H9 (cell line): ENCODE data around the gene MAST4. TPM values are rescaled to one million over a fixed set of nuclear protein-coding genes. Genes with fewer than 3 reads are reported as not detected.

ENCODE experiments used
- DNase-seq: peaks from one replicate; pipeline ENCODE4 v3.0.0-alpha.2; 2017
- H2AFZ ChIP-seq: one replicate; pipeline ENCODE4 v1.6.1; 2013; ENCODE audit warnings: mild to moderate bottlenecking, low read length, control low read depth, moderate library complexity
- H2AK5ac ChIP-seq: 2 replicates; pipeline ENCODE4 v1.6.1; 2013; ENCODE audit warnings: low read length, control low read depth, mixed read lengths; ENCODE audit not compliant: insufficient read length
- H2BK120ac ChIP-seq: one replicate; pipeline ENCODE4 v1.6.1; 2013; ENCODE audit warnings: low read depth, mild to moderate bottlenecking, low read length, control low read depth, inconsistent platforms; ENCODE audit not compliant: poor library complexity, severe bottlenecking
- H2BK12ac ChIP-seq: 2 replicates; pipeline ENCODE4 v1.6.1; 2013; ENCODE audit warnings: low read length, control low read depth, mixed read lengths, low read depth; ENCODE audit not compliant: insufficient read length
- H2BK15ac ChIP-seq: 2 replicates; pipeline ENCODE4 v1.6.1; 2013; ENCODE audit warnings: low read depth, low read length, control low read depth
- H2BK20ac ChIP-seq: one replicate; pipeline ENCODE4 v1.6.1; 2013; ENCODE audit warnings: low read depth, mild to moderate bottlenecking, low read length, control low read depth, inconsistent platforms; ENCODE audit not compliant: poor library complexity, severe bottlenecking
- H2BK5ac ChIP-seq: 2 replicates; pipeline ENCODE4 v1.6.1; 2013; ENCODE audit warnings: low read length, control low read depth, mixed read lengths; ENCODE audit not compliant: insufficient read length
- H3K14ac ChIP-seq: 2 replicates; pipeline ENCODE4 v1.6.1; 2013; ENCODE audit warnings: low read length, control low read depth; ENCODE audit not compliant: insufficient read depth
- H3K18ac ChIP-seq: 2 replicates; pipeline ENCODE4 v1.6.1; 2013; ENCODE audit warnings: low read depth, mild to moderate bottlenecking, mixed read lengths, low read length, control low read depth; ENCODE audit not compliant: insufficient read length
- H3K23ac ChIP-seq: 2 replicates; pipeline ENCODE4 v1.6.1; 2013; ENCODE audit warnings: low read length, control low read depth, mixed read lengths, low read depth; ENCODE audit not compliant: insufficient read length
- H3K23me2 ChIP-seq: 2 replicates; pipeline ENCODE4 v1.6.1; 2013; ENCODE audit warnings: low read depth, mild to moderate bottlenecking, mixed read lengths, low read length, control low read depth; ENCODE audit not compliant: insufficient read length, poor library complexity, severe bottlenecking
- H3K27ac ChIP-seq: 2 replicates; pipeline ENCODE4 v1.5.1; 2013; ENCODE audit warnings: low read length, control low read depth, mixed read lengths, low read depth; ENCODE audit not compliant: insufficient read length
- H3K27me3 ChIP-seq: 2 replicates; pipeline ENCODE4 v1.6.1; 2013; ENCODE audit warnings: low read length, control low read depth, inconsistent platforms; ENCODE audit not compliant: insufficient read depth
- H3K4ac ChIP-seq: 2 replicates; pipeline ENCODE4 v1.6.1; 2013; ENCODE audit warnings: low read depth, mild to moderate bottlenecking, control low read depth, inconsistent platforms, low read length, moderate library complexity
- H3K4me1 ChIP-seq: 2 replicates; pipeline ENCODE4 v1.6.1; 2013; ENCODE audit warnings: low read length, control low read depth, inconsistent platforms; ENCODE audit not compliant: insufficient read depth
- H3K4me2 ChIP-seq: 2 replicates; pipeline ENCODE4 v1.6.1; 2013; ENCODE audit warnings: low read length, control low read depth, mixed read lengths; ENCODE audit not compliant: insufficient read length, insufficient read depth
- H3K56ac ChIP-seq: 2 replicates; pipeline ENCODE4 v1.6.1; 2013; ENCODE audit warnings: low read depth, mild to moderate bottlenecking, mixed read lengths, low read length, control low read depth; ENCODE audit not compliant: insufficient read length
- H3K79me1 ChIP-seq: 2 replicates; pipeline ENCODE4 v1.6.1; 2013; ENCODE audit warnings: low read depth, mild to moderate bottlenecking, moderate library complexity, low read length, control low read depth, inconsistent platforms; ENCODE audit not compliant: insufficient read depth, poor library complexity, severe bottlenecking
- H3K79me2 ChIP-seq: 2 replicates; pipeline ENCODE4 v1.6.1; 2013; ENCODE audit warnings: low read length, control low read depth, inconsistent platforms; ENCODE audit not compliant: insufficient read depth
- H3K9ac ChIP-seq: 2 replicates; pipeline ENCODE4 v1.6.1; 2013; ENCODE audit warnings: low read length, control low read depth, mixed read lengths; ENCODE audit not compliant: insufficient read length; ENCODE audit errors: extremely low read depth
- H3K9me3 ChIP-seq: one replicate; pipeline ENCODE4 v1.6.1; 2013; ENCODE audit warnings: low read depth, low read length, inconsistent platforms; ENCODE audit not compliant: control insufficient read depth
- H3T11ph ChIP-seq: one replicate; pipeline ENCODE4 v1.6.1; 2013; ENCODE audit warnings: mild to moderate bottlenecking, low read length, control low read depth, inconsistent platforms
- H4K20me1 ChIP-seq: one replicate; pipeline ENCODE4 v1.6.1; 2013; ENCODE audit not compliant: control insufficient read depth, insufficient read length, insufficient read depth
- H4K5ac ChIP-seq: 2 replicates; pipeline ENCODE4 v1.6.1; 2013; ENCODE audit warnings: low read depth, mild to moderate bottlenecking, mixed read lengths, low read length, control low read depth; ENCODE audit not compliant: insufficient read length
- H4K8ac ChIP-seq: replicated peaks from 2 replicates; pipeline ENCODE4 v1.6.1; 2013; ENCODE audit warnings: low read length, control low read depth, mixed read lengths, low read depth; ENCODE audit not compliant: insufficient read length
- H4K91ac ChIP-seq: 2 replicates; pipeline ENCODE4 v1.6.1; 2013; ENCODE audit warnings: low read depth, mild to moderate bottlenecking, moderate library complexity, mixed read lengths, low read length, control low read depth; ENCODE audit not compliant: insufficient read length
- H3K27ac Mint-ChIP-seq, 3 experiments: 2 replicates in 2 of 3; 3 replicates in 1 of 3; pipeline ENCODE4 v1.8.0; 2020 to 2021; ENCODE audit warnings: mixed read lengths in 3 of 3, mild to moderate bottlenecking in 1 of 3, moderate library complexity in 1 of 3
- H3K27me3 Mint-ChIP-seq: 2 replicates; pipeline ENCODE4 v1.8.0; 2021; ENCODE audit warnings: low read depth, mild to moderate bottlenecking, moderate library complexity, mixed read lengths
- H3K36me3 Mint-ChIP-seq, 3 experiments: 2 replicates in 2 of 3; 3 replicates in 1 of 3; pipeline ENCODE4 v1.8.0; 2020 to 2021; ENCODE audit warnings: low read depth in 3 of 3, mixed read lengths in 3 of 3; ENCODE audit not compliant: insufficient read depth in 1 of 3
- H3K4me1 Mint-ChIP-seq, 2 experiments: 2 replicates each; pipeline ENCODE4 v1.8.0; 2020; ENCODE audit warnings: mixed read lengths in 2 of 2
- H3K4me3 Mint-ChIP-seq, 2 experiments: 2 replicates in 1 of 2; 3 replicates in 1 of 2; pipeline ENCODE4 v1.8.0; 2020 to 2021; ENCODE audit warnings: mild to moderate bottlenecking in 2 of 2, mixed read lengths in 2 of 2, moderate library complexity in 1 of 2
- H3K9me3 Mint-ChIP-seq, 2 experiments: 2 replicates in 1 of 2; 3 replicates in 1 of 2; pipeline ENCODE4 v1.8.0; 2020; ENCODE audit warnings: mild to moderate bottlenecking in 2 of 2, mixed read lengths in 2 of 2, moderate library complexity in 1 of 2
- WGBS: extraction: QIAGEN DNeasy Blood & Tissue Kit; methylation state at CpG from one replicate; pipeline ENCODE4 v1.1.7; 2013; ENCODE audit warnings: missing lambda C conversion rate, low lambda C conversion rate, mixed read lengths; ENCODE audit not compliant: insufficient read length; ENCODE audit errors: extremely low coverage; 5-methylcytosine and 5-hydroxymethylcytosine counted together
- total RNA-seq: library from RNA; stranded (reverse); gene quantifications from 2 replicates; pipeline ENCODE4 v1.2.1, GENCODE V29; 2021
- TF ChIP-seq, protein P1 (sequence below): fragments of 200-600 bp; sonication (generic); conservative IDR thresholded peaks from 3 replicates; pipeline ENCODE4 v1.8.0; 2021; ENCODE audit warnings: antibody characterized with exemption, mild to moderate bottlenecking

The MAST4 gene
- total RNA-seq, 1 experiment from 2014 or later = 3.7 TPM

DNA sequence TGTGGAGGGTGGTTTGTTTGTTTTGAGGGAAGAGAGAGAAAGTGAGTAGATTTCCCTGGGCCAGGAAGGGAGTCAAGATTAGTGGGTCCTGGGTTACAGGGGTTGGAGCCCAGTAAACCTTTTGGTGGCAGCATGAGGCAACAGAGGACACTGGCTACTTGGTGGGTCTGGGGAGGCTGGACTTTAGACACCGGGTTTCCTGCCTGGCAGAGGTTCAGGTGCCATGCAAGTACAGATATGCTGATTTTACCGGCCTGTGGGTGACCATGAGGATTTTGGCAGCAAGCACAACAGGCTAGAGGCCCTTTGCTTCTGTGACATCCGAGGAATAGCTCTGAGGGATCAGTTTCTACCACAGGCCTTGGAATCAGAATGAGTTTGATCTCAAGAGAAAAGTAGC, 18.9 kb downstream of the MAST4 start:
- Histone ChIP-seq H2AFZ (no peak overlapping the region), H2BK120ac (no peak overlapping the region), H3K4me1 (no peaks in the 10 kb centered on the region; the same call in 1 of the 2 replicates), H3T11ph (no peak overlapping the region), H2AK5ac (no peak overlapping the region), H3K4me2 (no peak overlapping the region), H2BK5ac (no peak overlapping the region), H3K18ac (no peak overlapping the region), H4K20me1 (no peaks in the 10 kb centered on the region), H2BK15ac (no peak overlapping the region), H3K23me2 (no peaks in the 10 kb centered on the region), H3K56ac (no peak overlapping the region), H4K91ac (no peak overlapping the region), H3K79me2 (no peaks in the 10 kb centered on the region), H4K8ac (no peak overlapping the region), H3K27me3 (no peaks in the 10 kb centered on the region), H2BK12ac (no peak overlapping the region), H3K4ac (no peak overlapping the region), H4K5ac (no peak overlapping the region), H3K9me3 (no peaks in the 10 kb centered on the region), H3K27ac (no peak overlapping the region), H3K14ac (0 out of 2 replicates have a peak overlapping the region, but pooled peaks have one; percentile 15), H2BK20ac (no peak overlapping the region), H3K79me1 (no peaks in the 10 kb centered on the region), H3K23ac (no peak overlapping the region), H3K9ac (no peak overlapping the region)
- Mint-ChIP-seq H3K27ac (no peak overlapping the region), H3K36me3 (no peaks in the 10 kb centered on the region), H3K4me1 (peaks cover 0 to 10% of the 10 kb centered on the region in 2 experiments; a peak in 3 of 4 replicates), H3K9me3 (no peaks in the 10 kb centered on the region), H3K4me3 (no peak overlapping the region), H3K27me3 (no peaks in the 10 kb centered on the region)
- DNase-seq = no peak
- TF ChIP-seq, protein P1, sequence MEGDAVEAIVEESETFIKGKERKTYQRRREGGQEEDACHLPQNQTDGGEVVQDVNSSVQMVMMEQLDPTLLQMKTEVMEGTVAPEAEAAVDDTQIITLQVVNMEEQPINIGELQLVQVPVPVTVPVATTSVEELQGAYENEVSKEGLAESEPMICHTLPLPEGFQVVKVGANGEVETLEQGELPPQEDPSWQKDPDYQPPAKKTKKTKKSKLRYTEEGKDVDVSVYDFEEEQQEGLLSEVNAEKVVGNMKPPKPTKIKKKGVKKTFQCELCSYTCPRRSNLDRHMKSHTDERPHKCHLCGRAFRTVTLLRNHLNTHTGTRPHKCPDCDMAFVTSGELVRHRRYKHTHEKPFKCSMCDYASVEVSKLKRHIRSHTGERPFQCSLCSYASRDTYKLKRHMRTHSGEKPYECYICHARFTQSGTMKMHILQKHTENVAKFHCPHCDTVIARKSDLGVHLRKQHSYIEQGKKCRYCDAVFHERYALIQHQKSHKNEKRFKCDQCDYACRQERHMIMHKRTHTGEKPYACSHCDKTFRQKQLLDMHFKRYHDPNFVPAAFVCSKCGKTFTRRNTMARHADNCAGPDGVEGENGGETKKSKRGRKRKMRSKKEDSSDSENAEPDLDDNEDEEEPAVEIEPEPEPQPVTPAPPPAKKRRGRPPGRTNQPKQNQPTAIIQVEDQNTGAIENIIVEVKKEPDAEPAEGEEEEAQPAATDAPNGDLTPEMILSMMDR = no peak
- WGBS = no CpG with 5 or more reads among the region's 3 CpGs
